Smooth muscle cell (in vitro differentiated cells): ENCODE measurements around the gene MKLN1. TPM values are rescaled to one million over a fixed set of nuclear protein-coding genes. Genes with fewer than 3 reads are reported as not detected.

ENCODE experiments used
- DNase-seq: peaks from one replicate; lab custom pipeline; 2025; ENCODE audit not compliant: unreplicated experiment; lab: John Stamatoyannopoulos, UW
- H2AFZ ChIP-seq: fragments of 200-600 bp; sonication (generic); 2 replicates; pipeline ENCODE4 v1.6.0; 2016; ENCODE audit warnings: antibody characterized with exemption, low read depth, mild to moderate bottlenecking
- H3F3A ChIP-seq: fragments of 200-600 bp; sonication (generic); 2 replicates; pipeline ENCODE4 v1.6.0; 2017; ENCODE audit warnings: antibody characterized with exemption, low read depth
- H3K27ac ChIP-seq: fragments of 200-600 bp; sonication (generic); 2 replicates; pipeline ENCODE4 v1.5.1; 2016; ENCODE audit warnings: low read depth, mild to moderate bottlenecking
- H3K27me3 ChIP-seq: fragments of 200-600 bp; sonication (generic); 2 replicates; pipeline ENCODE4 v1.6.1; 2016; ENCODE audit warnings: low read depth, mild to moderate bottlenecking
- H3K36me3 ChIP-seq: fragments of 200-600 bp; sonication (generic); 2 replicates; pipeline ENCODE4 v1.5.1; 2016; ENCODE audit warnings: low read depth
- H3K4me1 ChIP-seq: fragments of 200-600 bp; sonication (generic); 2 replicates; pipeline ENCODE4 v1.5.1; 2016; ENCODE audit warnings: low read depth
- H3K4me2 ChIP-seq: fragments of 200-600 bp; sonication (generic); 2 replicates; pipeline ENCODE4 v1.6.0; 2016; ENCODE audit warnings: mild to moderate bottlenecking
- H3K4me3 ChIP-seq: fragments of 200-600 bp; sonication (generic); 2 replicates; pipeline ENCODE4 v1.5.1; 2016; ENCODE audit warnings: mild to moderate bottlenecking
- H3K79me2 ChIP-seq: fragments of 200-600 bp; sonication (generic); 2 replicates; pipeline ENCODE4 v1.6.0; 2016; ENCODE audit warnings: low read depth, mild to moderate bottlenecking
- H3K9ac ChIP-seq: fragments of 200-600 bp; sonication (generic); 2 replicates; pipeline ENCODE4 v1.6.0; 2016; ENCODE audit warnings: low read depth
- H3K9me3 ChIP-seq: fragments of 200-600 bp; sonication (generic); replicated peaks from 2 replicates; pipeline ENCODE4 v1.5.1; 2016; ENCODE audit warnings: low read depth
- H4K20me1 ChIP-seq: fragments of 200-600 bp; sonication (generic); 2 replicates; pipeline ENCODE4 v1.6.0; 2016; ENCODE audit warnings: low read depth
- WGBS: methylation state at CpG from one replicate; pipeline ENCODE4 v1.1.7; 2016; ENCODE audit warnings: low lambda C conversion rate; 5-methylcytosine and 5-hydroxymethylcytosine counted together
- polyA plus RNA-seq: library from polyadenylated mRNA; unstranded; fragments of >200 nt; fragmentation: Nextera tagmentation; extraction: Ambion mirVana; gene quantifications from 2 replicates; pipeline ENCODE4 v1.2.1, GENCODE V29; 2016
- total RNA-seq: library from RNA; depleted of rRNA; stranded (reverse); fragments of >200 nt; gene quantifications from 2 replicates; pipeline ENCODE4 v1.2.3, GENCODE V29; 2014
- TF ChIP-seq, protein P1 (sequence below): fragments of 200-600 bp; sonication (generic); IDR thresholded peaks from 2 replicates; pipeline ENCODE4 v1.5.1; 2017; ENCODE audit warnings: borderline replicate concordance, mild to moderate bottlenecking, antibody characterized with exemption; ENCODE audit not compliant: insufficient read depth, poor library complexity, severe bottlenecking

Gene MKLN1
- total and polyA plus RNA-seq, 2 experiments from 2014 or later: 26.3 to 45.3 TPM

DNA sequence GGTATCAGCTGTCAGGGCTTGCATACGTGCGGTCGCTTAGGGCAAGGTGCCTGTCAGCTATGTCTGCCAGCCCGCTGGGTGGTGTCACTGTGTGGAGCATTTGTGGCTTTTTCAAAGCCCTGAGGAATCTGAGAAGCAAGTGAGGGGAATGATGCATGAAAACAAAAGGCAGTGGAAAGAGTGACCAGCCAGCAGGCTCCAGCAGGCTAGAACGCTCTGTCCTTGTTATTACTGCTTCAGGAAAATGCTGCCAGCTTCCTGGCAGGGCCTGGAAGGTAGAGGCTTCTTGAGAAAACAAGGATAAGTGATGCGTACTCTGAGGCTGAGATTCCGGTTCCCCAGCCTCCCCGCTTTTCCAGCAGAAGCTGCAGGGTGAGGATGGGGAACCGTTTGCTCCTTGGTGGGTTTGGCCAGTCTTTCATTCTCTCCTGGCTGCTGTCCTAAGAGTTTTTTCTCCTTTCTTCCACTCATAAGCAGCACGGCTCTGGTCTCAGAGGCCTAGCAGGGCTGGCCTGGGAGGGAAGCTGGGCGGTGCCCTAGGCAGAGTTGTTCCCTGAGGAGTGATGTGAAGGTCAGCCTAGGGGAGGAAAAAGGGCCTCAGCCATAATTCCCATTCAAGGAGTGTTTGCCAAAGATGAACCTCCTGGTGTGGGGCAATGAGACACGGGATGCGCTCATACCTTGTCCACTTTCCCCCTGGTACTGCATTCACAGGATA, 42.8 kb upstream of the MKLN1 start:
- Histone ChIP-seq H3K4me1 (peaks cover 6% of the 10 kb centered on the region), H4K20me1 (no peaks in the 10 kb centered on the region), H3K4me2 (no peak overlapping the region), H3K79me2 (no peaks in the 10 kb centered on the region), H3K9ac (no peak overlapping the region), H3K27ac (no peak overlapping the region), H3K9me3 (no peaks in the 10 kb centered on the region), H3K36me3 (no peaks in the 10 kb centered on the region), H3F3A (no peaks in the 10 kb centered on the region), H3K4me3 (no peak overlapping the region), H2AFZ (no peak overlapping the region), H3K27me3 (no peaks in the 10 kb centered on the region)
- WGBS: 71% methylated on average over 13 of the region's 13 CpGs
- DNase-seq: no peak
- TF ChIP-seq, protein P1, sequence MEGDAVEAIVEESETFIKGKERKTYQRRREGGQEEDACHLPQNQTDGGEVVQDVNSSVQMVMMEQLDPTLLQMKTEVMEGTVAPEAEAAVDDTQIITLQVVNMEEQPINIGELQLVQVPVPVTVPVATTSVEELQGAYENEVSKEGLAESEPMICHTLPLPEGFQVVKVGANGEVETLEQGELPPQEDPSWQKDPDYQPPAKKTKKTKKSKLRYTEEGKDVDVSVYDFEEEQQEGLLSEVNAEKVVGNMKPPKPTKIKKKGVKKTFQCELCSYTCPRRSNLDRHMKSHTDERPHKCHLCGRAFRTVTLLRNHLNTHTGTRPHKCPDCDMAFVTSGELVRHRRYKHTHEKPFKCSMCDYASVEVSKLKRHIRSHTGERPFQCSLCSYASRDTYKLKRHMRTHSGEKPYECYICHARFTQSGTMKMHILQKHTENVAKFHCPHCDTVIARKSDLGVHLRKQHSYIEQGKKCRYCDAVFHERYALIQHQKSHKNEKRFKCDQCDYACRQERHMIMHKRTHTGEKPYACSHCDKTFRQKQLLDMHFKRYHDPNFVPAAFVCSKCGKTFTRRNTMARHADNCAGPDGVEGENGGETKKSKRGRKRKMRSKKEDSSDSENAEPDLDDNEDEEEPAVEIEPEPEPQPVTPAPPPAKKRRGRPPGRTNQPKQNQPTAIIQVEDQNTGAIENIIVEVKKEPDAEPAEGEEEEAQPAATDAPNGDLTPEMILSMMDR: no peak

DNA sequence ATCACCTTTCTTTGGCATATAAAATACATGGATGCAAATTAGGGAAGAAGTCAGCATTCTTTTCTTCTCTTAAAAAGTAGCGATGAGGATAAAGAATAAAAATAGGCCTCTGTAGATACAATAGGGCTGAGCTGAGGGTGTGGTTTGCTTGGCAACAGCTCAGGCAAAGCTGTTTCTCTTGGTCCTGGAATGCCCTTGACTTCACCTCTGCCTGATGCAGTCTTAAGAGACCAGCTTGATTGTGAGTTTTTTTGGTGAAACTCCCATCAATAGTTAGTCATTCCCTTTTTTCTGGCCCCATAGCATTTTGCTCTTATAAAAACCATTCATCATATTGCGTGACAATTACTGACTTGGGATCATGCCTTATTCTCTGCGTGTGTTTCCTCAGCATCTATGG, 42.1 kb upstream of the MKLN1 start:
- Histone ChIP-seq H3F3A (no peaks in the 10 kb centered on the region), H3K27me3 (no peaks in the 10 kb centered on the region), H3K4me2 (no peak overlapping the region), H3K36me3 (no peaks in the 10 kb centered on the region), H3K4me1 (peaks cover 6% of the 10 kb centered on the region), H2AFZ (no peak overlapping the region), H4K20me1 (no peaks in the 10 kb centered on the region), H3K9ac (no peak overlapping the region), H3K4me3 (no peak overlapping the region), H3K27ac (no peak overlapping the region), H3K9me3 (no peaks in the 10 kb centered on the region), H3K79me2 (no peaks in the 10 kb centered on the region)
- WGBS: 97% methylated on average over 3 of the region's 3 CpGs
- TF ChIP-seq, protein P1: no peak
- DNase-seq: no peak

DNA sequence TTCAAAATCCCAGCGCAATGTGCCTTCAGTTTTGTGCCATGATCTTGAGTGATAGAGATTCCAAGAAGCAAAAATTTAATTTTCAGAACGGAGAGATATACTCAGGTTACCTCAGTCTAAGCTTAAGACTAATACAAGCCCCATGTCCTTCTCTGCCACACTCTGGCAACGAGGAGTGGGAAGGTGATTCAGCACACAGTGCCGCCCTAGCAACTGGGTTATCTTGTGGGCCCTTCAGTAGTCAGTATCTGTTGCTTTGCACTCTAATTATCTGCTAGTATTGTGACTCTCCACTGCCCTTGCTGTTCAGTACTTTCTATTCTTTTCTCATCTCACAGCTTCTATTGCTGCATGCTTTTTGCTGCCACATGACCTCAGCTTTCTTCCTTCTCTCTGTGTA, 39.2 kb upstream of the MKLN1 start:
- WGBS: 89% methylated on average over 4 of the region's 4 CpGs
- Histone ChIP-seq H4K20me1 (no peaks in the 10 kb centered on the region), H3K4me2 (no peak overlapping the region), H3K79me2 (no peaks in the 10 kb centered on the region), H3K9ac (no peak overlapping the region), H3K4me1 (peaks cover 6% of the 10 kb centered on the region), H3K27me3 (no peaks in the 10 kb centered on the region), H2AFZ (no peak overlapping the region), H3F3A (no peaks in the 10 kb centered on the region), H3K9me3 (no peaks in the 10 kb centered on the region), H3K36me3 (no peaks in the 10 kb centered on the region), H3K27ac (no peak overlapping the region), H3K4me3 (no peak overlapping the region)
- TF ChIP-seq, protein P1: no peak
- no peak for DNase-seq

DNA sequence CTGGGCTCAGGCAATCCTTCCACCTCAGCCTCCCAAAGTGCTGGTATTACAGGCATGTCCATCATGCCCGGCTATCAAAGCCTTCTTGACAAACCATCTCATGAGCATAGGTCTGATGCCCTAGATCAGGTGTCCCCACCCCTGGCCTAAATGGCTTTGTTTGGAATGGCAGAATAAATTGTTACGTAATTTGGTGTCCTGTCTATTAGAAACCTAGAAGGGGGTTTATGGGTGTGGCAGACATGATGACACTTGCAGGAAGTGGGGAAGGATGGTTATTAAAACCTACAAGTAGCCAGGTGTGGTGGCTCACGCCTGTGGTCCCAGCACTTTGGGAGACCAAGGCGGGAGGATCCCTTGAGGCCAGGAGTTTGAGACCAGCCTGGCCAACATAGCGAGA, 38.6 kb upstream of the MKLN1 start:
- H3K27me3 ChIP-seq: no peaks in the 10 kb centered on the region
- H3K27ac ChIP-seq: no peak overlapping the region
- H2AFZ ChIP-seq: no peak overlapping the region
- no peaks in the 10 kb centered on the region for H3K9me3 ChIP-seq
- no peaks in the 10 kb centered on the region for H3F3A ChIP-seq
- peaks cover 6% of the 10 kb centered on the region for H3K4me1 ChIP-seq
- H3K79me2 ChIP-seq: no peaks in the 10 kb centered on the region
- no peaks in the 10 kb centered on the region for H4K20me1 ChIP-seq
- H3K36me3 ChIP-seq: no peaks in the 10 kb centered on the region
- no peak overlapping the region for H3K4me2 ChIP-seq
- no peak for DNase-seq
- H3K9ac ChIP-seq: no peak overlapping the region
- TF ChIP-seq, protein P1: no peak
- no peak overlapping the region for H3K4me3 ChIP-seq
- 97% methylated on average over 5 of the region's 5 CpGs for WGBS
